AG09309 (cell line): ENCODE data around the gene DUSP2.

Experiments used
- DNase-seq: peaks from one replicate; pipeline ENCODE4 v3.0.0-alpha.2; 2010; ENCODE audit warnings: low read depth
- H3K4me3 ChIP-seq: 2 replicates; pipeline ENCODE4 v1.5.1; 2011; ENCODE audit warnings: mild to moderate bottlenecking, low read depth, low read length, moderate library complexity; ENCODE audit not compliant: control insufficient read depth
- CTCF ChIP-seq: IDR thresholded peaks from 2 replicates; pipeline ENCODE4 v1.5.1; 2011; ENCODE audit warnings: mild to moderate bottlenecking, low read depth, low read length, inconsistent platforms; ENCODE audit not compliant: insufficient read depth, control insufficient read depth; ENCODE audit errors: missing control alignments

Gene DUSP2

GRCh38 chr2:96123936-96124335, 21.3 kb downstream of the DUSP2 start:
- H3K4me3 ChIP-seq: no peak overlapping the region
- TF ChIP-seq CTCF: no peak

GRCh38 chr2:96123290-96123689, 21.9 kb downstream of the DUSP2 start:
- H3K4me3 ChIP-seq: no peak overlapping the region
- no peak for DNase-seq
- TF ChIP-seq CTCF: no peak

More at GRCh38 chr2:96123936-96124335, 21.3 kb downstream of the DUSP2 start:
- no peak for DNase-seq

GRCh38 chr2:96122391-96122790, 22.8 kb downstream of the DUSP2 start:
- DNase-seq: no peak
- TF ChIP-seq CTCF: no peak
- no peak overlapping the region for H3K4me3 ChIP-seq

- no peak for DNase-seq
- TF ChIP-seq CTCF: no peak
- no peak overlapping the region for H3K4me3 ChIP-seq
These were observed 23.8 kb downstream of the DUSP2 start for GRCh38 chr2:96121414-96121813.

GRCh38 chr2:96120991-96121390, 24.2 kb downstream of the DUSP2 start:
- no peak for TF ChIP-seq CTCF
- no peak for DNase-seq
- H3K4me3 ChIP-seq: no peak overlapping the region

GRCh38 chr2:96120091-96120720, 25.0 kb downstream of the DUSP2 start:
- no peak for DNase-seq
- TF ChIP-seq CTCF: no peak
- H3K4me3 ChIP-seq: no peak overlapping the region

GRCh38 chr2:96119389-96119751, 25.9 kb downstream of the DUSP2 start:
- DNase-seq: no peak
- no peak overlapping the region for H3K4me3 ChIP-seq
- no peak for TF ChIP-seq CTCF
